Measurements from ENCODE around the gene MSANTD4. TPM values are rescaled to one million over a fixed set of nuclear protein-coding genes. Genes with fewer than 3 reads are reported as not detected.

The MSANTD4 gene

DNA sequence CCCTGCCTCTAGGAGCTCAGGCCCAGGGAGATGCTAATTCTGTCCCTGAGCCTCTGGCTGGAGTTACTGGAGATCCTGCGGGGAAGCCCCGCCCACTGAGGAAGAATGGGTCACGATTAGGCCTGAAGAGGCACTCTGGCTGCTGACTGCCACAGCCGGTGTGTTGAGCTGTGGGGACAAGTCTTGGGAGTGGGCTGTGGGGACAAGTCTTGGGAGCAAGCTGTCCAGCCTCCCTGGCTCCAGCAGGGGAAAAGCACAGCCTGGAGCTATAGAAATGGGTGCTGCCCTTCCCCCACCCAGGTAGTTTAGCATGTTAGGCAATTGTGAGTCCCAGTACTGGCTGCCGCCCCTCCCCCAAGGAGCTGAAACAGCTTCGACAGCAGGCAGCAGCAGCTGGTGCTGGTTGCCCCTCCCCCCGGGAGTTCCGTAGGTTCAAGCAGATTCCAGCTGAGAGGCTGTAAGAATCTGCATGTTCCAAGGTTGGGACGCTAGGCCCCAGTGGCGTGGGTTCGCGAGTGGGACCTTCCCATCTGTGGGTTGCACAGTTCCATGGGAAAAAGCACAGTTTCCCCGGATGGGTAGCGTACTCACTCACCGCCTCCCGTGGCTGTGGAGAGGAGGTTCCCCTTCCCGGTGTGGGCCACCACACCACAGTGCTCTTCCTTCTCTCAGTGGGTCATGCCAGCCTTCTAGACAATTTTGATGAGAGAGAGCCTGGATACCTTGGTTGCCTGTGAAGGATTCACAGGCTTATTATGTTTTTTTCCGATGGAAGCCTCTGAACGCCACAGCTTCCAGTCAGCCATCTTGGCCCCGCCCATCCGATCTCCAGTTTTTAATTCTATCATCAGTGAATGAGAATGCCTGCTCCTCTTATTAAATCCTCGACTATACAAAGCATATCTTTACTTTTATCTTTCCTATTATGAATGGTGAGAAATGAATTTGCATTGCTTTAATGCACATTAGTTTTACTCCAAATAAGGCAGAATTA lies 61.5 kb downstream of the MSANTD4 start:
- Histone ChIP-seq H3K27ac (ENCODE audit: low read depth, low read length) (no peak overlapping the region), H3K4me1 (ENCODE audit: control insufficient read depth, low read depth, low read length) (no peaks in the 10 kb centered on the region)
- no CpG with 5 or more reads among the region's 22 CpGs for WGBS (ENCODE audit: extremely low coverage, insufficient coverage, low lambda C conversion rate)

More for the DNA sequence above, 61.5 kb downstream of the MSANTD4 start:
- Histone ChIP-seq H3K79me2 (ENCODE audit: control insufficient read depth, insufficient read depth, low read length) (no peaks in the 10 kb centered on the region), H3K9ac (ENCODE audit: low read length) (no peak overlapping the region), H3K23ac (ENCODE audit: low read length) (no peak overlapping the region), H3K4me3 (ENCODE audit: low read length) (no peak overlapping the region), H4K8ac (ENCODE audit: low read depth, low read length) (no peak overlapping the region), H2BK15ac (replicated peaks; ENCODE audit: low read depth) (no peak overlapping the region), H3K56ac (ENCODE audit: low read length) (peak overlapping the region; percentile 34), H2BK5ac (ENCODE audit: low read length) (no peak overlapping the region), H2BK120ac (ENCODE audit: low read depth, low read length) (no peak overlapping the region), H3K4ac (ENCODE audit: low read depth, low read length) (no peak overlapping the region), H3K79me1 (ENCODE audit: low read length) (no peaks in the 10 kb centered on the region), H4K5ac (ENCODE audit: low read length) (no peak overlapping the region), H3K27me3 (ENCODE audit: insufficient read depth, low read length, poor library complexity) (no peaks in the 10 kb centered on the region), H3K36me3 (ENCODE audit: control insufficient read depth, insufficient read depth, low read length) (no peaks in the 10 kb centered on the region), H3K18ac (ENCODE audit: low read length) (no peak overlapping the region), H2AK5ac (ENCODE audit: low read length) (no peak overlapping the region), H3K4me2 (ENCODE audit: low read length) (no peak overlapping the region)
- peak; percentile 58 for DNase-seq

Small RNAs within 50 kb of the gene (small RNA-seq; reads per million reads assigned to genes)
- gene RNU6-277P (ENCODE audit: insufficient read depth), result not detected
